Gastroesophageal sphincter (tissue), 4 donors: ENCODE data around the gene PFKL. TPM values are rescaled to one million over a fixed set of nuclear protein-coding genes. Genes with fewer than 3 reads are reported as not detected.
A peak's percentile ranks its signal among the peaks of the same experiment; 100 is the strongest.

ENCODE experiments used
- ATAC-seq: fragments of 150-250 bp; one replicate; pipeline ENCODE4 v1.9.1; 2016; ENCODE audit warnings: mild to moderate bottlenecking, moderate library complexity
- H3K27ac ChIP-seq, 4 donors: fragments of 200-600 bp; sonication (generic) in 3 of 4; 1 replicate in 3 of 4; 2 replicates in 1 of 4; pipeline ENCODE4 v1.5.1; 2016 to 2019
- H3K27me3 ChIP-seq: fragments of 200-600 bp; sonication (generic); one replicate; pipeline ENCODE4 v1.5.1; 2019
- H3K36me3 ChIP-seq, 2 donors: fragments of 200-600 bp; sonication (generic); one replicate each; pipeline ENCODE4 v1.5.1; 2019; ENCODE audit warnings: control low read depth in 1 of 2
- H3K4me1 ChIP-seq, 3 donors: fragments of 200-600 bp; sonication (generic); 1 replicate in 2 of 3; 2 replicates in 1 of 3; pipeline ENCODE4 v1.5.1; 2016 to 2019; ENCODE audit warnings: control low read depth in 2 of 3
- H3K4me3 ChIP-seq, 2 donors: fragments of 200-600 bp; sonication (generic); one replicate each; pipeline ENCODE4 v1.5.1; 2019; ENCODE audit warnings: mild to moderate bottlenecking in 1 of 2, moderate library complexity in 1 of 2
- H3K9me3 ChIP-seq, 3 donors: fragments of 200-600 bp; sonication (generic); one replicate each; pipeline ENCODE4 v1.5.1; 2017 to 2019; ENCODE audit warnings: control low read depth in 2 of 3
- CTCF ChIP-seq, 4 experiments: fragments of 200-600 bp in 2 of 4; fragments of 450-650 bp in 2 of 4; sonication (generic) in 1 of 4; IDR thresholded peaks; one replicate each; pipeline ENCODE4 v1.5.1; 2017 to 2019; ENCODE audit warnings: antibody characterized with exemption in 4 of 4, mild to moderate bottlenecking in 2 of 4, moderate library complexity in 2 of 4
- EP300 ChIP-seq: sonication (generic); formaldehyde crosslinking; IDR thresholded peaks from one replicate; pipeline ENCODE4 v1.6.1; 2017; ENCODE audit warnings: antibody characterized with exemption, mild to moderate bottlenecking
- POLR2A ChIP-seq, 2 donors: fragments of 450-650 bp; IDR thresholded peaks; one replicate each; pipeline ENCODE4 v1.6.1; 2017; ENCODE audit warnings: antibody characterized with exemption in 2 of 2, mild to moderate bottlenecking in 2 of 2, moderate library complexity in 1 of 2
- POLR2AphosphoS5 ChIP-seq: sonication (generic); formaldehyde crosslinking; IDR thresholded peaks from one replicate; pipeline ENCODE4 v1.6.1; 2017; ENCODE audit warnings: antibody characterized with exemption
- WGBS, 2 donors: methylation state at CpG; one replicate each; pipeline ENCODE4 v1.1.5; 2018; ENCODE audit warnings: low coverage in 1 of 2; 5-methylcytosine and 5-hydroxymethylcytosine counted together
- total RNA-seq, 4 donors: library from RNA; depleted of rRNA; stranded (reverse); fragments of >200 nt; gene quantifications; one replicate each; pipeline ENCODE4 v1.1.0, GENCODE V29; 2016

Gene PFKL
- total RNA-seq, 4 donors from 2014 or later: 57.7 to 103 (median 72.1) TPM

GRCh38 chr21:44352253-44352860 lies 52.5 kb downstream of the PFKL start:
- peaks cover 0 to 12% (median 0%) of the 10 kb centered on the region in 3 donors for H3K4me1 ChIP-seq
- peak overlapping the region in 2 of 4 donors; percentile 41 to 42 for H3K27ac ChIP-seq
- no peaks in the 10 kb centered on the region for H3K36me3 ChIP-seq
- WGBS, 2 donors: 61% methylated on average over 3 of the region's 17 CpGs; no CpG with 5 or more reads in 1 of the 2 donors
- no peak overlapping the region for H3K4me3 ChIP-seq
- TF ChIP-seq POLR2AphosphoS5 (no peak), EP300 (no peak), CTCF (IDR thresholded peaks at IDR 0.05) (no peak), POLR2A (IDR thresholded peaks at IDR 0.05) (no peak)
- peaks cover 76% of the 10 kb centered on the region for H3K27me3 ChIP-seq
- no peak for ATAC-seq
- H3K9me3 ChIP-seq: no peaks in the 10 kb centered on the region

GRCh38 chr21:44353191-44353970 lies 53.5 kb downstream of the PFKL start, which contains the start of gene TRPM2:
Gene TRPM2, plus strand, starts transcription at chr21:44353621. Its CDS starts 80 bp downstream, at chr21:44353701.
- Histone ChIP-seq H3K9me3 (no peaks in the 10 kb centered on the region), H3K4me3 (peak within 1 kb of the TSS in 1 of 2 donors; percentile 31), H3K4me1 (peaks cover 0 to 12% (median 0%) of the 10 kb centered on the region in 3 donors), H3K27ac (peak within 1 kb of the TSS in 3 of 4 donors; percentile 41 to 60 (median 42)), H3K27me3 (peaks cover 74% of the 10 kb centered on the region), H3K36me3 (no peaks in the 10 kb centered on the region)
- WGBS, 2 donors: 51% methylated on average over 6 of the region's 21 CpGs; no CpG with 5 or more reads in 1 of the 2 donors
- peak; percentile 53 for ATAC-seq
- TF ChIP-seq CTCF (IDR thresholded peaks at IDR 0.05) (no peak), POLR2A (IDR thresholded peaks at IDR 0.05) (no peak), EP300 (no peak), POLR2AphosphoS5 (no peak)

- TF ChIP-seq POLR2AphosphoS5 (no peak), EP300 (no peak), POLR2A (IDR thresholded peaks at IDR 0.05) (no peak), CTCF (IDR thresholded peaks at IDR 0.05) (no peak)
- H3K4me1 ChIP-seq: peaks cover 0 to 12% (median 0%) of the 10 kb centered on the region in 3 donors
- ATAC-seq: peak; percentile 47
- H3K27ac ChIP-seq: peak overlapping the region in 3 of 4 donors; percentile 30 to 60 (median 41)
- peak overlapping the region in 1 of 2 donors; percentile 31 for H3K4me3 ChIP-seq
- H3K9me3 ChIP-seq: no peaks in the 10 kb centered on the region
- H3K36me3 ChIP-seq: no peaks in the 10 kb centered on the region
- peaks cover 73% of the 10 kb centered on the region for H3K27me3 ChIP-seq
- WGBS, 2 donors: 72 to 92% methylated on average over 2 to 8 of the region's 8 CpGs
These were observed 54.1 kb downstream of the PFKL start for GRCh38 chr21:44354001-44354405.

- WGBS, 2 donors: 69% methylated on average over 9 to 16 of the region's 24 CpGs
- H3K9me3 ChIP-seq: no peaks in the 10 kb centered on the region
- no peak overlapping the region for H3K4me3 ChIP-seq
- no peak for ATAC-seq
- no peak for TF ChIP-seq CTCF (IDR thresholded peaks at IDR 0.05)
- no peak for TF ChIP-seq EP300
- no peak for TF ChIP-seq POLR2A (IDR thresholded peaks at IDR 0.05)
- TF ChIP-seq POLR2AphosphoS5: no peak
- H3K4me1 ChIP-seq: peaks cover 0 to 8% (median 0%) of the 10 kb centered on the region in 3 donors
- H3K36me3 ChIP-seq: no peaks in the 10 kb centered on the region
- no peak overlapping the region for H3K27ac ChIP-seq
- peaks cover 71% of the 10 kb centered on the region for H3K27me3 ChIP-seq
These were observed 55.2 kb downstream of the PFKL start for GRCh38 chr21:44354775-44355771.
